Stimulated activated CD4-positive, alpha-beta T cell treated with anti-CD3 and anti-CD28 coated beads, Interleukin-1b, Interleukin-23, amount 100 ng/mL, for 1 hour (primary cell): Measurements from ENCODE around the gene REN.
A peak's percentile ranks its signal among the peaks of the same experiment; 100 is the strongest.

ENCODE experiments used
- DNase-seq, 2 donors: peaks; one replicate each; pipeline ENCODE4 v3.0.0-alpha.2; 2020; ENCODE audit warnings: low read depth in 2 of 2

REN gene

GRCh38 chr1:204134103-204134502 is 32.0 kb downstream of the REN start:
- no peak for DNase-seq

GRCh38 chr1:204132718-204133117 is 33.4 kb downstream of the REN start:
- no peak for DNase-seq

DNA sequence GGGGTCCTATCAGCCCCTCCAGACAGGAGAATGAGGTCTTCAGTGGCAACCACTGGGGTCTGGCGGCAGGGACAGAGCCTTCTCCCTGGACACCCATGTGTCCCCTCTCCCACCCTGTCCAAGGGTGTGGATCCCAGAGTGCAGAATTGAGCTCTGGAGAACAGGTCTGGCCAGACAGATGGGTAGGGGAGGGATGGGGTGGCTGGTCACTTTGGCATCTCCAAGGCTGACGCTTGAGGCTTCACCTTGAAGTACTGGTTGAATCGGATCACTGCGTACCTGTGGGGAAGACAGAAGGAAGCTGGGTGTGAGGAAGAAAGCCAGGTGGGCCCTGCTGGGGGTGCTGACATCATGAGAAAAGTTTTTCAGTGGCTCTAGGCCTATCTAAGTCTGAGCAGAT is 34.2 kb downstream of the REN start:
- DNase-seq, result no peak

DNA sequence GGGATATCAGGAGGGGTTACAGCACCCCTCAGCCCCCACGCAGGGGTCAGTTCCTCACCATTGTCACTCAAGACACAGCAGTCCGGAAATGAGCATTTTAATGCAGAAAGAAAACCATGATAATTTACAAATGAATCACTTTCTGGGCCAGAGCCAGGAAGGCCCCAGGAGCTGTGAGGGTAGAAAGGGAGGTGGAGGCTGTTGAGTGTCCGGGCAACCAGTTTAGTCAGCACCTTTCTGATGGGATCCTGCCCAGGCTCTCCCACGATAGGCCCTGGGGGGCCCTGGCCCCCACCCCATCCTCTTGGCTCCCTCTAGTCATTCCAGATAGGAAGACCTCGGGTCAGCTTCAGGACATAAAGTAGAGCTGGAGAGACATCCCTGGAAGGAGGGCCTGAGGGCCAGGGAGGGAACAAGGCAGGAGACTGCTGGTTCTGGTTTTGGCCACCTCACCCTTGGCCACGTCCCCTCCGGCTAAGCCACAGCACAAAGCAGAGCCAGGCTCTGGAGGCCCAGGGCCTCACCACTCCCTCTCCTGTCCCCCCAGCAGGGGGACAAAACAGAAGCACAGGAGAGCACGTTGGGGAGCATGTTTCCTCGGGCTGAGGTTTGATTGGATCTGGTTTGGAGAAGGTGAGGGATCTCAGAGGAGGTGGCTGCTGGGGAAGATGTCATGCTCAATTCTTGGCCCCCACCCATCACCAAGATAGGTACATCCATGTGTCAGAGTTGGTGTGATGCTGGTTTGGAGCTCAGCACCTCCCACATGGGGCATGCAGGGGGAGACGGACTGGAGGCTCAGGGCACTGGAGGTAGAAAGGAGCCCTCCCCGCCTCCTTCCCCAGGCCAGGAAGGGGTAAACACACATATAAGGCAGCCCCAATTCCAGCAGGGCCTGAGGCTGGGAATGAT is 34.9 kb downstream of the REN start:
- DNase-seq, result no peak

DNA sequence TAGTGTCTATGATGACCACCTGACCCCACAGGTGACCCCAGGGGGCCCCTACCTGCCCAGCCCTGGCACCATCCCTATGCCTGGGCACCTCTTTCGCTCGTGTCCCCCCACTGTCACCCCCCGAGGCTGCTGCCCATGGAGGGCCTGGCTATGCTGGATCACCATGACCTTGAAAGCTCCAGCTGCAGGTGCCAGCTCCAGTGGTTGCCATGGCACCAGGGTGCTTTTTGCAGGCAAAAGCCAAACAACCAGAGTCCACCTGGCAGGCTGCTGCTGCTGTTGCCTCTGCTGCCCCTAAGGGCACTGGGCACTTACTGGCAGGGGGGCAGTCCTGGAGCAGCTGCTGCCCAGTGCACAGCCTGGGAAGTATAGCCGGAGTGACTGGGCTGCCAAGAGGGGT is 36.0 kb downstream of the REN start:
- DNase-seq, result no peak

GRCh38 chr1:204128964-204129896 is 36.9 kb downstream of the REN start:
- DNase-seq, result peak; percentile 15 to 43

DNA sequence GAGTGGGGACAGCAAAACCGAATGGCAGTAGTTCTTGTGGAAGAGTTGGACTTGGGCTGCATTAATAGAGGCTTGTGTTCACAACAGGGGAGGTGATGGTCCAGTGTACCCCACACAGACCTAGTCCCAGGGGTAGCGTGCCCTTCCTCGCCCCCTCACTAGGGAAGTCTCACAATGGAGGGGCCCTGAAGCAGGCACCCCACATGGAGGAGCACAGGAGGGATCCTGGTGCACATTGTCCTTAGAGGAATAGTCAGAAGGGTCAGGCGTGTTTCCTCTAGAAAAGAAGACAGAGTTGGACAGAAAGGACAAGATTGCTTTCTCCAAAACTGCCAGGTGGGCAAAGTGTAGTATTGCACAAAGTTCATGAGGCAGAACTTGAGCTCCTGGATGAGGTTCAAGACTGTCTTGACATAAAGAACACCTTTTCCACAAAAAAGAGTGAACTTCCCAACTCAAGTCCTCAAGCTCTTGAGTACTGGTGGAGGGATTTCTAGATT is 37.6 kb downstream of the REN start:
- DNase-seq, result no peak

GRCh38 chr1:204127597-204128242 is 38.4 kb downstream of the REN start:
- no peak for DNase-seq

DNA sequence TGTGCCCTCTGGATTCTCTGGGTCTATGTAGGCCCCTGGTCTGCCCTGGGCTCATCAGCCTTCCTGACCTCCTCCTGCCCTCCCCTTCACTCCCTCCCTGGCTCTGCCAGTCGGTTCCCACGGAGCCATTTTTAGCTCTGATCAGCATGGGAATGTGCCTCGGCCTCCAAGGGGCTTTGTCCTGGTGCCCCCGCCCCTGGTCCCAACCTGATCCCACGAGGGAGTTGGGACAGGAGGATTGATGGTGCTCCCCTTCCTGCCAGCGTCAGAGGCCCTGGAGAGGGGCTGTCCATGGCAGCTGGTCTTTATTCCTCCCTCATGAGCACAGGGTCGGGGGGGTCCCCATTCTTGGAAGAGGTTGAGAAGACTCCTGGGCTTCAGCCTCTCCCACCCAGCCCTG is 39.2 kb downstream of the REN start:
- no peak for DNase-seq

GRCh38 chr1:204126386-204126785 is 39.8 kb downstream of the REN start:
- DNase-seq, result no peak

GRCh38 chr1:204125759-204126351 is 40.3 kb downstream of the REN start:
- DNase-seq, result no peak

DNA sequence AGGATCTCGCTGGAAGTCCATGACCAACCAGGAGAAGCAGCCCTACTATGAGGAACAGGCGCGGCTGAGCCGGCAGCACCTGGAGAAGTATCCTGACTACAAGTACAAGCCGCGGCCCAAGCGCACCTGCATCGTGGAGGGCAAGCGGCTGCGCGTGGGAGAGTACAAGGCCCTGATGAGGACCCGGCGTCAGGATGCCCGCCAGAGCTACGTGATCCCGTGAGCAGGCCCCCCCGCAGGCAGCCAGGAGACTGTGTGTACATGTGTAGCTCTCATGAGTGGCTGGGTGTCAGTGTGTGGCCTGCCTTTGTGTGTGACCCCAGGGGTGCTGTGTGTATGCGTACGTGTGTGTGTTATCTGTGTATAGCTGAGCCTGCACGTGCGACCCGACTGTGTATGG is 41.5 kb downstream of the REN start:
- no peak for DNase-seq

- no peak for DNase-seq
Observed at GRCh38 chr1:204123376-204123775, 42.8 kb downstream of the REN start.

GRCh38 chr1:204121840-204122555 is 44.1 kb downstream of the REN start:
- no peak for DNase-seq

DNA sequence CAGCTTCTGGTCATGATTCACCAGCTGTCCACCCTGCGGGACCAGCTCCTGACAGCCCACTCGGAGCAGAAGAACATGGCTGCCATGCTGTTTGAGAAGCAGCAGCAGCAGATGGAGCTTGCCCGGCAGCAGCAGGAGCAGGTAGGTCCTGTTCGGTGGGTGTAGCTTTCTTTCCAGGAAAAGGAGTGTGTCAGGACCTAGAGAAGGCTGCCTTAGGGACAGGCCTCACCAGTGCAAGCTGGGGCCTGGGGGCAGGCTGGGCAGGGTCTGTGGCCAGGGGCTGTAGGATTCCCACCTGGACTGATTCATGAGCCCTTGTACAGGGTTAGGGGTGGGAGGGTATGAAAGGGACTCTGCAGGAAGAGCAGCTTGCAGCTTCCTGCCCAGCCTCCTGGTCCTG is 49.6 kb downstream of the REN start:
- DNase-seq, result no peak

- no peak for DNase-seq
Observed at GRCh38 chr1:204115116-204115515, 51.0 kb downstream of the REN start.

- no peak for DNase-seq
Observed at GRCh38 chr1:204114606-204115005, 51.5 kb downstream of the REN start.

DNA sequence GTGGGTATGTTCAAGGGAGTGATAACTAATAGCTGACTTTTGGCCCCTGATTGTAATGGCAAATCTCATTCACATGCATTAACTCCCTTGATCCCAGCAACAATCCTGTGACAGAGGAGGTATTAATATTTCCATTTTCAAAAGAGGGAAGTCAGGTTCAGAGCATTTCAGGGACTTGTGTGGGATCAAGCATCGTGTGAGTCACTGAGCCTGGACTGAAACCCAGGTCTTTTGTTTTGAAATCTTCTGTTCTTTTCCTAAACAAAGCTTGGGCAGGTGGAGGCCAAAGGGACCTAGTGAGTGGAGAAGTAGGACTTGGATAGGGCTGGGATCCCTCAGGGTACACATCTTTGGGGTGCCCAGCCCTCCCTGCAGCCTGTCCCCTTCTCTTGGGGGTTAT is 52.2 kb downstream of the REN start:
- no peak for DNase-seq

GRCh38 chr1:204112876-204113730 is 53.0 kb downstream of the REN start:
- no peak for DNase-seq
